ENCODE results near the gene PTPRE.

The PTPRE gene

DNA sequence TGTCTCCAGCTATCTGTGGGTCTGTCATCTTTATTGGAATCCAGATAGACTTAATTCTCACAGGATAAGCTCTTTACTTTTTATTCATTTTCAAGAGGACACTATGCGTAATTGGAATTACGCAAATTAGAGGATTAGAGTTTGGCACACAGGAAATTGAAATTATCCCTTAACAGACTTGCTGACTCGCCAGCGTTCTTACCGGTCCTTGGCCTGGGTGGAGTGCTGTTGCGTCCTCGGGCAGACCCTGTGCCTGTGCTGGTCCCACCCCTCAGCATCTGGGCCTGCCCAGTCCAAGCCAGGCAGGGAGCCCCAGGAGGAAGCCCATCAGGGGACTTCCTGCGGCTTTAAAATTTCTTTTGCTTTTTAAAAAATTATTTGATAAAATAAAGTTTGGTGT lies 117.5 kb downstream of the PTPRE start:
- Histone ChIP-seq H3K9me3 (ENCODE audit: control insufficient read depth, insufficient read depth, low read length) (no peaks in the 10 kb centered on the region), H3K27me3 (ENCODE audit: control insufficient read depth, insufficient read depth, low read length) (no peaks in the 10 kb centered on the region), H3K9ac (ENCODE audit: low read depth, low read length) (no peak overlapping the region), H3K4me3 (ENCODE audit: low read depth, low read length) (no peak overlapping the region), H3K36me3 (ENCODE audit: control insufficient read depth, insufficient read depth, low read length) (no peaks in the 10 kb centered on the region), H3K27ac (ENCODE audit: low read depth, low read length) (no peak overlapping the region), H3K4me1 (ENCODE audit: control insufficient read depth, insufficient read depth, low read length) (no peaks in the 10 kb centered on the region)

DNA sequence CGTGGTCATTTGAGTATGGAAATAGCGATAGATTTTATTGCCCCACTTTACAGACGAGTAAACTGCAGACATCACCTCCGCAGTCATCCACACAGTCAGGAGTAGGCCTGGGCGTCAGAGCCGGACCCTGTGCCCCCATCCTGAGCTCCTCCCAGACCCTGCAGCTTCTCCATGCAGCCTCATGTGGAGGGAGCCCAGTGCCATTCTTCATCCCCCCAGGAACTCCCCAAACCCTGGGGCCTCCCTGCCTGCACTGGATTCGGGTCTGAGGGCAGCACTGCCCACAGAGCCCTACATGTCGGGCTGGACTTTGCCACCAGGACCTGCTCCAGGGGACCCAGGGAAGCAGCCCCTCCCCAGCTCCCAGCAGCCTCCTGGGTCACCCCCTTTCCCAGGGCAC lies 118.5 kb downstream of the PTPRE start:
- H3K27me3 ChIP-seq (ENCODE audit: control insufficient read depth, insufficient read depth, low read length): no peaks in the 10 kb centered on the region
- H3K9me3 ChIP-seq (ENCODE audit: control insufficient read depth, insufficient read depth, low read length): no peaks in the 10 kb centered on the region
- H3K4me1 ChIP-seq (ENCODE audit: control insufficient read depth, insufficient read depth, low read length): no peaks in the 10 kb centered on the region
- H3K27ac ChIP-seq (ENCODE audit: low read depth, low read length): no peak overlapping the region
- H3K9ac ChIP-seq (ENCODE audit: low read depth, low read length): no peak overlapping the region
- H3K4me3 ChIP-seq (ENCODE audit: low read depth, low read length): no peak overlapping the region
- H3K36me3 ChIP-seq (ENCODE audit: control insufficient read depth, insufficient read depth, low read length): no peaks in the 10 kb centered on the region

DNA sequence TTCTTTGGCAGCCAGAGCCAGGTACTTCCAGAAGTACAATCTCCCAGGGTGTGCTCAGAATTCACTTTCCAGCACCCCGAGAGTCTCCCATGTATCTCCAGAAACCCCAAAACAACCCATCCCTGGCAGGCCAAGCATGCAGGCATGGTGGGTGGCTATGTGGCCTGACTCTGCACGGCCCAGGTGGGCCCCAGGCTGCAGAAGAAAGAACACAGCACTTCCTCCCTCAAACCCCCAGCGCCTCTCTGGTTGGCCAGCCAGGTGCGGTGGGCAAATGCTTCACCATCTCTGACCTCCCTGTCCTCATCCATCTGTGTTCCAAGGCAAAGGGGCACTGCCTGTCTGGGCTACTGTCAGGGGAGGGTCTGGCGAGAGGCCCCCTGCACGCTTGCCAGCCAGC lies 119.0 kb downstream of the PTPRE start:
- no peaks in the 10 kb centered on the region for H3K9me3 ChIP-seq (ENCODE audit: control insufficient read depth, insufficient read depth, low read length)
- H3K36me3 ChIP-seq (ENCODE audit: control insufficient read depth, insufficient read depth, low read length): no peaks in the 10 kb centered on the region
- no peak overlapping the region for H3K4me3 ChIP-seq (ENCODE audit: low read depth, low read length)
- H3K27me3 ChIP-seq (ENCODE audit: control insufficient read depth, insufficient read depth, low read length): no peaks in the 10 kb centered on the region
- no peaks in the 10 kb centered on the region for H3K4me1 ChIP-seq (ENCODE audit: control insufficient read depth, insufficient read depth, low read length)
- no peak overlapping the region for H3K9ac ChIP-seq (ENCODE audit: low read depth, low read length)
- H3K27ac ChIP-seq (ENCODE audit: low read depth, low read length): no peak overlapping the region

DNA sequence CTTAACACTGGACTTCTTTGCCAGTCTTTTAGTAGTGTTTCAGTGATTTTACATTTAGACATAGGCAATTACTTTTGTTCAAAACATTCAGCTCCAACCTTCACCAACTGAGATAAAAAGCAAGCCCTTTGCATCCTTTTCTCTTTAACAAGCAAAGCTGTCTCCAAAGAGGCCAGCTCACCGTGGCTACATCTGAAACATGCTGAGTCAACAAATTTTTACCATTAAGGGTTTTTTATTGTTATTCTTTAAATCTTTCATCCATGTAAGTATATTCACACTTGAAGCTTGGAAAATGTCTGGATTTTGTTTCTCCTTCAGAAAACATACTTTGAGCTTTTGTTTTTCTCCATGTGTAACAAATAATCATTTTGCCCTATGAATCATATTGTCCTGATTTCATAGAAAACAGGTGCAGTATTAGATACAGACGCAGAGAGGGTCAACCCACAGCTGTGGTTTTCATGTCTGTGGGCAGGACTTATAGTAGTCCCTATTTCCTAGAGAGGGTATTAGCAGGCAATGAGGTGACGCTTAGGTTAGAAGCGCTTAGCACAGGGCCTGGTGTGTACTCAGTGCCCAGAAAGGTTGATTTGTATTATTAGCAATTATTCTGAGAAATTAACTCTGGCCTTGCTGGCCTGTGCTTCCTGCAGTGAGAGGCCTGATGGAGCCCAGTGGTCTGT lies 119.9 kb downstream of the PTPRE start:
- no peaks in the 10 kb centered on the region for H3K4me1 ChIP-seq (ENCODE audit: control insufficient read depth, insufficient read depth, low read length)
- no peaks in the 10 kb centered on the region for H3K9me3 ChIP-seq (ENCODE audit: control insufficient read depth, insufficient read depth, low read length)
- no peaks in the 10 kb centered on the region for H3K27me3 ChIP-seq (ENCODE audit: control insufficient read depth, insufficient read depth, low read length)
- no peak overlapping the region for H3K9ac ChIP-seq (ENCODE audit: low read depth, low read length)
- H3K27ac ChIP-seq (ENCODE audit: low read depth, low read length): no peak overlapping the region
- H3K36me3 ChIP-seq (ENCODE audit: control insufficient read depth, insufficient read depth, low read length): no peaks in the 10 kb centered on the region
- H3K4me3 ChIP-seq (ENCODE audit: low read depth, low read length): no peak overlapping the region

DNA sequence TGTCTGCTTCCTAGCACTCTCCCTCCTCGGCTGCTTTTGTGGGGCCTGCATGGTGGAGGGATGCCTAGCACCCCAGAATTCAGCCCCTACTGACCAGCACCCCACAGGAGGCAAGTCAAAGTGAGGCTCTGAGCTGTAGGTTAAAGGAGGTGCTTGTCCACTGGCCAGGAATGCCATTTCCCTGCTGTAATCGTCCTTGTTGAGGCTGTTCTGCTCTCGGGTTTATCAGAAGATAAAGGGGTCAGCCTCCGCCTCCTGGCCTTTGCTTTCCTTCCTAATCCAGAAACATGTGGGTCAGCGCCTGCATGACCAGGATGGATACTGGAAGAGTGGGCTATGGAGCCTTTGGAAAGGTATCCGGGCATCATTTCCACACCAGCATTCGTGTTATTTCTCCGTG lies 120.4 kb downstream of the PTPRE start:
- no peaks in the 10 kb centered on the region for H3K4me1 ChIP-seq (ENCODE audit: control insufficient read depth, insufficient read depth, low read length)
- H3K27me3 ChIP-seq (ENCODE audit: control insufficient read depth, insufficient read depth, low read length): no peaks in the 10 kb centered on the region
- no peak overlapping the region for H3K4me3 ChIP-seq (ENCODE audit: low read depth, low read length)
- no peaks in the 10 kb centered on the region for H3K36me3 ChIP-seq (ENCODE audit: control insufficient read depth, insufficient read depth, low read length)
- no peak overlapping the region for H3K27ac ChIP-seq (ENCODE audit: low read depth, low read length)
- H3K9me3 ChIP-seq (ENCODE audit: control insufficient read depth, insufficient read depth, low read length): no peaks in the 10 kb centered on the region
- H3K9ac ChIP-seq (ENCODE audit: low read depth, low read length): no peak overlapping the region

DNA sequence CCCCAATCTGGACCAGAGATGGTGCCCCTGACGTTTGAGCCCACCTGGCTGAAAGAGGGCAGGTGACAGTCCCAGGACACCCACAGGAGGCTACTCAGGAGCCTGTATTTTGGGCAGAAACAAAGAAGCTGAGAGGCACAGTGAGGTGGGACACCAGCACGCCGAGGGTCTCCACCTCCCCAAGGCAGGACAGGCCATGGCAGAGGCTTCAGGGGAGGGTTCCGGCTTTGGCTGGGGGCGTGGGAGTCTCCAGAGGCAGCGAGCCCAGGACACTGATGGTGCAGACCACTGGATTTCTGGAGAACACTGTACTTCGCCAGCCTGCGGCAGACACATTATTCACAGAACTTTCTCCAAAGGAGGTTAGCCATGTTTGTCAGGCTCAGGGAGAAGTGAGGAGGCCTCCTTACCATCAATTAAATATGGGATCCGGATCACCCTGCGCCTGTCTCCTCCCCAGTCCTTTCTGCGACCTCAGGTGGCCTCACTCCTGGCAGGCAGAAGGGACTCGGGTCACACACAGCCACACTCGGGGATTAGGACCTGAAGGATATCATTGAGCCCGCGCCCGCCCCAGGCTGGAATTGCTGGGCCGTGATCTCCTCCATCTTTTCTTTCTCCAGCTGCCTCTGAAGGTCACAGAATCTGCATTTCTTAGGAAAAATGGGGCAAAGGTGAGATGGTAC lies 121.1 kb downstream of the PTPRE start:
- no peaks in the 10 kb centered on the region for H3K9me3 ChIP-seq (ENCODE audit: control insufficient read depth, insufficient read depth, low read length)
- no peak overlapping the region for H3K9ac ChIP-seq (ENCODE audit: low read depth, low read length)
- no peaks in the 10 kb centered on the region for H3K4me1 ChIP-seq (ENCODE audit: control insufficient read depth, insufficient read depth, low read length)
- H3K4me3 ChIP-seq (ENCODE audit: low read depth, low read length): no peak overlapping the region
- no peak overlapping the region for H3K27ac ChIP-seq (ENCODE audit: low read depth, low read length)
- H3K36me3 ChIP-seq (ENCODE audit: control insufficient read depth, insufficient read depth, low read length): no peaks in the 10 kb centered on the region
- no peaks in the 10 kb centered on the region for H3K27me3 ChIP-seq (ENCODE audit: control insufficient read depth, insufficient read depth, low read length)

DNA sequence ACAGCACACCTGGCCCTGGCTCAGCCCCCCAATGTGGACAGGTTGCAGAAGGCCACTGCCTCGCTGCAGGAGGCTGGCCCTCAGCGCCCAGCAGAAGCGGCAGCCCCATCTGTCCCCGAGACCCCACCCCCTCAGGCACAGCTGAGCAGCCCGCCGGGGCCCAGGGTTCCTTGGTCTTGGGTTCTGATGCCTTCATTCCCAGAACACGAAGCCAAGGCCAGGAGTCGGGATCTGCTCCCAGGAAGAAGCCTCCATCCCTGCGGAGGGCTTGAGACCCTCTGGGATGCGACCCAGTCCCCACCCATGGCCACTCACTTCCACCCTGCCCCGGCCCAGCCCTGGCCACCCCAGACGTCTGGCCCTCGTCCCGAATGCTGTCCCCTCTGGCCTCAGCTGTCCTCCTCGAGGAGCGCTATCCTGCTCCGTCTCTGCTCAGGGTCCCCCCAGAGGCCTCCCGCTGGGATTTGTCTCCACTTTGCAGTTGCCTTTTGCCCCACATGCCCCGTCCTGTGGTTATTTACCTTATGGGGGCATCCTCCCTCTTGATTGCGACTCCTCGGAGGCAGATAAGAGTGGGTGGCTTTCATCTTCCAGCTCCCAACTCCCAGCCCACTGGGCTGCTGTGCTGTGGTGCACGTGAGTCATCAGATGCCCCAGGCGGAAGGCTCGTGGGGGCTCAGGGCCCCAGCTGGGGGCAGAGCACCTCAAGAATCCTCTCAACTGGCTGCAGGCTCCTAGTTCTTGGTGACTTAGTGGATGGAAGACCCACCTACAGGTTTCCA lies 121.8 kb downstream of the PTPRE start:
- Histone ChIP-seq H3K27ac (ENCODE audit: low read depth, low read length) (no peak overlapping the region), H3K4me1 (ENCODE audit: control insufficient read depth, insufficient read depth, low read length) (no peaks in the 10 kb centered on the region), H3K4me3 (ENCODE audit: low read depth, low read length) (no peak overlapping the region)

DNA sequence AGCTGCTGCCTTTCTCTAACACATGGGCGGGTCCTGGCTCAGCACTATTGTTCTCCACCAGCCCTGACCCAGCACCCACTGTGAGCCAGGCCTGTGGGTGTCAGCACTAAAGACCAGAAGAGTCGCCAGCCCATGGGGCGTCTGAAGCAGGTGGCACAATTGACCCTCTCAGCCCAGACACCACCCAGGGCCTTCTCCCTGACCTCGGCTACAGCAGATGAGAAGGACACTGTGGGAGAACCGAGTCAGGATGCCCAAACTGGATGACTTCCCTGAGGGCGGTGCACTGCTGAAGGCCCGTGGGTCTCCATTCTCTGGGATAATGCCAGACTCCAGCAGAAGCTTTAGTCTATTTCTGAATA lies 122.4 kb downstream of the PTPRE start:
- no peak overlapping the region for H3K27ac ChIP-seq (ENCODE audit: low read depth, low read length)
- H3K4me3 ChIP-seq (ENCODE audit: low read depth, low read length): no peak overlapping the region
- H3K4me1 ChIP-seq (ENCODE audit: control insufficient read depth, insufficient read depth, low read length): no peaks in the 10 kb centered on the region
- no peaks in the 10 kb centered on the region for H3K27me3 ChIP-seq (ENCODE audit: control insufficient read depth, insufficient read depth, low read length)
- H3K9ac ChIP-seq (ENCODE audit: low read depth, low read length): no peak overlapping the region
- no peaks in the 10 kb centered on the region for H3K9me3 ChIP-seq (ENCODE audit: control insufficient read depth, insufficient read depth, low read length)
- no peaks in the 10 kb centered on the region for H3K36me3 ChIP-seq (ENCODE audit: control insufficient read depth, insufficient read depth, low read length)

More for the DNA sequence above, 121.8 kb downstream of the PTPRE start:
- H3K9me3 ChIP-seq (ENCODE audit: control insufficient read depth, insufficient read depth, low read length): no peaks in the 10 kb centered on the region
- H3K9ac ChIP-seq (ENCODE audit: low read depth, low read length): no peak overlapping the region
- H3K27me3 ChIP-seq (ENCODE audit: control insufficient read depth, insufficient read depth, low read length): no peaks in the 10 kb centered on the region
- no peaks in the 10 kb centered on the region for H3K36me3 ChIP-seq (ENCODE audit: control insufficient read depth, insufficient read depth, low read length)

DNA sequence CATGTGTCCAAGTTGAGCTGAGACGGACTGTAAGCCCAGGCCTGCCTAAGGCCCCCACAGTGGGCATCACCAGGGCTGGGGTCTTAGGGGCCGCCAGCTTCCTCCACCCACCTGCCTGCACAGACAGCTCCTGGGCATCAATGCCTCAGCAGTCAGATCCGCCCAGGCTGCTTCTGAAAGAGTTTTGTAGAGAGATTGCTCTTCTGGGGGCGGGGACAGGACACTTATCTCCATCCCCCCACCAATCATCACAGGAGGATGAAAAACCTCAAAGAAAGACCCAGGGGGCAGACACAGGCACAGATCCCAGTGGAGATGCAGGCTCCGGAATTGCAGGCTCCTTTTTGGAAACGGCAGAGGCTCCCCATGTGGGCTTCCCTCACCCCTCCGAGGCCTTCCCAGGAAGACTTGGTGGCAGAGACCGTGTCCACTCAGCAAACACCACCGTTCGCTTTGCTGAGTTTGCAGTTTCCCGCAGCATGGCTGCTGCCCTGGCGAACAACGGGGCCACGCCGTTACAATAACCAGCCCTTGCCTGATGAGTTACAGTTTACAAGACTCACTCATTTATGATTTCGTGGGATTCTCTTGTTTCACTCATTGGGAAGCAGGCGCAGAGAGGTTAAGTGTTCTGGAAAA lies 122.9 kb downstream of the PTPRE start:
- no peak overlapping the region for H3K9ac ChIP-seq (ENCODE audit: low read depth, low read length)

DNA sequence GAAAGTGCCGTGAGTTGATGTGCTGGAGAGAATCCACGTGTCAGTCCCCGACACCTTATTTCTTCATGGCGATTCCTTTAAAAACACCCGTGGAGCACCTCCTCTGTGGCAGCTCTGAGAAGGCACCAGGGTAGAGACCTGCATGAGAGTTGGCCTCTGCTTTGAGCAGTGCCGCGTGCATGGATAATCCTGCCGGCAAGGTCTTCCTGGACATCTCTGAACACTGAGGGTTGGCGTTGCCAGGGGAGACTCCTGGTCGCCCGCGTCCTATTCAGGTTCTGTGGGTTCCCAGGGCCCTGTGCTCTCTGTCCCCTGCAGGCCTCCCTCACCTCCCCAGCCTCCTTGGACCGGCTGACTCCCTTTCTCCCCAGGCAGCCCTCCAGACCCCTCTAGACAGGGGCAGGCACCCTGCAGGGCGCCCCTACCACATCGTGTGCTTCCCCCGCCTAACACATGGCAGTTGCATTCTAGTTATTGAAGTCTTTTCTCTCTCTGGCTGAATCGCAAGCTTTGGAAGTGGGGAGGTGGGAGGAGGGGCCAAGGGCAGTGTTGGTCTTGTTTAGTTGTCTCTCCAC lies 123.7 kb downstream of the PTPRE start:
- Histone ChIP-seq H3K27ac (ENCODE audit: low read depth, low read length) (no peak overlapping the region), H3K27me3 (ENCODE audit: control insufficient read depth, insufficient read depth, low read length) (no peaks in the 10 kb centered on the region), H3K4me1 (ENCODE audit: control insufficient read depth, insufficient read depth, low read length) (no peaks in the 10 kb centered on the region), H3K9ac (ENCODE audit: low read depth, low read length) (no peak overlapping the region), H3K36me3 (ENCODE audit: control insufficient read depth, insufficient read depth, low read length) (no peaks in the 10 kb centered on the region), H3K4me3 (ENCODE audit: low read depth, low read length) (no peak overlapping the region), H3K9me3 (ENCODE audit: control insufficient read depth, insufficient read depth, low read length) (no peaks in the 10 kb centered on the region)

More for the DNA sequence above, 122.9 kb downstream of the PTPRE start:
- H3K4me3 ChIP-seq (ENCODE audit: low read depth, low read length): no peak overlapping the region
- no peaks in the 10 kb centered on the region for H3K36me3 ChIP-seq (ENCODE audit: control insufficient read depth, insufficient read depth, low read length)
- H3K4me1 ChIP-seq (ENCODE audit: control insufficient read depth, insufficient read depth, low read length): no peaks in the 10 kb centered on the region
- no peaks in the 10 kb centered on the region for H3K9me3 ChIP-seq (ENCODE audit: control insufficient read depth, insufficient read depth, low read length)
- H3K27ac ChIP-seq (ENCODE audit: low read depth, low read length): no peak overlapping the region
- H3K27me3 ChIP-seq (ENCODE audit: control insufficient read depth, insufficient read depth, low read length): no peaks in the 10 kb centered on the region
